SH-SY5Y (cell line): ENCODE measurements around the gene VSIG4.

Source experiments
- GATA2 ChIP-seq: IDR thresholded peaks from 2 replicates; pipeline ENCODE4 v1.6.1; 2011; ENCODE audit warnings: mild to moderate bottlenecking, low read depth, low read length
- GATA3 ChIP-seq: IDR thresholded peaks from 2 replicates; pipeline ENCODE4 v1.6.1; 2011; ENCODE audit warnings: low read depth, mild to moderate bottlenecking, low read length, moderate library complexity

VSIG4 gene

GRCh38 chrX:65990702-65991101, 49.2 kb downstream of the VSIG4 start:
- TF ChIP-seq GATA3 (no peak), GATA2 (no peak)

- TF ChIP-seq GATA3 (no peak), GATA2 (no peak)
Observed at GRCh38 chrX:65987811-65988210, 52.1 kb downstream of the VSIG4 start.

DNA sequence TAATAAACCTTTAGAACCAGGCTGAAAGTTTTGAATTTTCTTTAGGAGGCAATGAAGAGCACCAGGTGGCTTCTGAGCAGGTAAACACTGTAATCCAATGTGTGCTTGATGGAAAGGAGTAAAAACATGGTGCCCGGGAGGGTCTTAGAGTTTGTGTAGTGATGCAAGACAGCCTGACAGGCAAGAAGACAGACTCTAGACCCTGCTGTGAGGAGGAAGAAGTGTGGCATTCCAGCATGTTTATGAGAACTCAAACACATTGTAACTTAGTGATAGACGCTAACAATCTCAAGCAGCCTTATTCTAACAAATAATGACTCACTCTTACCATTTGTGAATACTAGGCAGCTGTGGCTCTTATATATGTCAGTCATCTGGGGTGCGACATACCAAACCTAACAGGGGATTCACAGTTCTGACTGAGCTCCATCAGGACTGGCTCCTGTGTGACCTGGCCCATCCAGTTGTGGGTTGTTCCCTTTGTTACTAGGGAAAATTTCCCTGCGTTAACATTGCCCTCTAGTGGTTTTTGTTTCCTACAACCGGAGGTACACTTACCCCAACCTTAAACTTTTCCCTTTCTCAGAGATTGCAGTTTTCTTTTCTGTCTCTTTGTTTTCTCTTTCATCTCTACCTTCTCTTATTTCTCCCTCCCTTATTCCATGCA, 53.8 kb downstream of the VSIG4 start:
- TF ChIP-seq GATA3 (no peak), GATA2 (no peak)

GRCh38 chrX:65985211-65985610, 54.7 kb downstream of the VSIG4 start:
- TF ChIP-seq GATA2 (no peak), GATA3 (no peak)

- no peak for TF ChIP-seq GATA3
Observed at GRCh38 chrX:65976161-65976560, 63.7 kb downstream of the VSIG4 start.
